ENCODE measurements around the gene LEMD1.
"Not testable (repeated sequence)": the region's sequence is repeated elsewhere in the genome, so short reads cannot be mapped to it uniquely, and the experiment has no call there.

Gene LEMD1

DNA sequence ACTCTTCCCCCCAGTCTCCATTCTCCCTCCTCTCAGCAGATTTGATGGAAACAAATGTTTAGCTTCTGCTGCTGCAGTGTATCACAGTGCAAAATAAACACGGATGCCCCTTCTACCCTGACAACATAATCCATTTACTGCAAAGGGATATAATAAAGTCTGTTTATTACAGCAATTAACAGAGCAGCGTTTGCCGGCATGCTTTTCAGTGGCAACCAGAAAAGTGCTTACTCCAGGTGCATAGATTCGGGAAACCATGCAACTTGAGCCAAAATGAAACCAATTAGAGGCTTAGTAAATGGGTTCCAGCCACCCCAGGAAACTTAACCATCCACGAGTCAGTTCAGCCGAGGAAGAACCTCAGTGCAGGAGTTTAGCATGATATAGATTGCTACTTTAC is 12.9 kb upstream of the LEMD1 start:
- TF ChIP-seq EZH2phosphoT487 (IDR thresholded peaks at IDR 0.05; ENCODE audit: low read length) (no peak), EZH2 (optimal IDR thresholded peaks at IDR 0.05; ENCODE audit: low read depth, low read length) (no peak)
- TF ChIP-seq, protein P1, sequence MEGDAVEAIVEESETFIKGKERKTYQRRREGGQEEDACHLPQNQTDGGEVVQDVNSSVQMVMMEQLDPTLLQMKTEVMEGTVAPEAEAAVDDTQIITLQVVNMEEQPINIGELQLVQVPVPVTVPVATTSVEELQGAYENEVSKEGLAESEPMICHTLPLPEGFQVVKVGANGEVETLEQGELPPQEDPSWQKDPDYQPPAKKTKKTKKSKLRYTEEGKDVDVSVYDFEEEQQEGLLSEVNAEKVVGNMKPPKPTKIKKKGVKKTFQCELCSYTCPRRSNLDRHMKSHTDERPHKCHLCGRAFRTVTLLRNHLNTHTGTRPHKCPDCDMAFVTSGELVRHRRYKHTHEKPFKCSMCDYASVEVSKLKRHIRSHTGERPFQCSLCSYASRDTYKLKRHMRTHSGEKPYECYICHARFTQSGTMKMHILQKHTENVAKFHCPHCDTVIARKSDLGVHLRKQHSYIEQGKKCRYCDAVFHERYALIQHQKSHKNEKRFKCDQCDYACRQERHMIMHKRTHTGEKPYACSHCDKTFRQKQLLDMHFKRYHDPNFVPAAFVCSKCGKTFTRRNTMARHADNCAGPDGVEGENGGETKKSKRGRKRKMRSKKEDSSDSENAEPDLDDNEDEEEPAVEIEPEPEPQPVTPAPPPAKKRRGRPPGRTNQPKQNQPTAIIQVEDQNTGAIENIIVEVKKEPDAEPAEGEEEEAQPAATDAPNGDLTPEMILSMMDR (IDR thresholded peaks at IDR 0.05; ENCODE audit: low read length): no peak
- Histone ChIP-seq H3K79me2 (ENCODE audit: low read length) (no peaks in the 10 kb centered on the region), H3K36me3 (replicated peaks; ENCODE audit: insufficient read depth, low read length) (no peaks in the 10 kb centered on the region), H3K4me1 (ENCODE audit: low read length) (peaks cover 32% of the 10 kb centered on the region), H3K27ac (ENCODE audit: low read length) (no peak overlapping the region), H2AFZ (ENCODE audit: low read length) (peak overlapping the region; percentile 23; the same call in 1 of the 2 replicates), H3F3A (ENCODE audit: insufficient read depth, low read length) (peaks cover 2% of the 10 kb centered on the region; the same call in 1 of the 2 replicates), H3K27me3 (replicated peaks; ENCODE audit: insufficient read depth, low read length) (no peaks in the 10 kb centered on the region), H4K20me1 (ENCODE audit: insufficient read depth, low read length) (no peaks in the 10 kb centered on the region), H3K9ac (ENCODE audit: low read length) (no peak overlapping the region), H3K4me2 (ENCODE audit: low read depth, low read length) (peak overlapping the region; percentile 54), H3K4me3 (ENCODE audit: low read length) (0 out of 2 replicates have a peak overlapping the region, but pooled peaks have one; percentile 0), H3K9me3 (replicated peaks; ENCODE audit: insufficient read depth, low read length) (no peaks in the 10 kb centered on the region), H3K9me2 (replicated peaks; ENCODE audit: insufficient read depth, low read length) (no peaks in the 10 kb centered on the region)
- peak; percentile 68 for DNase-seq

DNA sequence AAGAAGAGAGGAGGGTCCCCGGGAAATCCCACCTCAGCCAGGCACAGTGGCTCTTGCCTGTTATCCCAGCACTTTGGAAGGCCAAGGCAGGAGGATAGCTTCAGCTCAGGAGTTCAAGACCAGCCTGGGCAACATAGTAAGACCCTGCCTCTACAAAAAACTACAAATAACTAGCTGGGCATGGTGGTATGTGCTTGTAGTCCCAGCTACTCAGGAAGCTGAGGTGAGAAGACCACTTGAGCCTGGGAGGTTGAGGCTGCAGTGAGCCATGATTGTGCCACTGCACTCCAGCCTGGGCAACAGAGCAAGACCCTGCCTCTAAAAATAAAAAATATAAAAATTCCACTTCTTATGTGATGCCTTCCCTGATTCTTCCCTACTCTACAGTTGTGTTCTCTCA is 10.8 kb upstream of the LEMD1 start:
- not testable (repeated sequence) for H3K27me3 ChIP-seq (replicated peaks; ENCODE audit: insufficient read depth, low read length); H3F3A ChIP-seq (ENCODE audit: insufficient read depth, low read length); H3K9me3 ChIP-seq (replicated peaks; ENCODE audit: insufficient read depth, low read length); H3K4me2 ChIP-seq (ENCODE audit: low read depth, low read length); H3K27ac ChIP-seq (ENCODE audit: low read length); H3K9ac ChIP-seq (ENCODE audit: low read length); H3K36me3 ChIP-seq (replicated peaks; ENCODE audit: insufficient read depth, low read length); DNase-seq; H2AFZ ChIP-seq (ENCODE audit: low read length); H3K4me3 ChIP-seq (ENCODE audit: low read length); H3K9me2 ChIP-seq (replicated peaks; ENCODE audit: insufficient read depth, low read length); H3K79me2 ChIP-seq (ENCODE audit: low read length); H4K20me1 ChIP-seq (ENCODE audit: insufficient read depth, low read length)
- peaks cover 23% of the 10 kb centered on the region for H3K4me1 ChIP-seq (ENCODE audit: low read length)

DNA sequence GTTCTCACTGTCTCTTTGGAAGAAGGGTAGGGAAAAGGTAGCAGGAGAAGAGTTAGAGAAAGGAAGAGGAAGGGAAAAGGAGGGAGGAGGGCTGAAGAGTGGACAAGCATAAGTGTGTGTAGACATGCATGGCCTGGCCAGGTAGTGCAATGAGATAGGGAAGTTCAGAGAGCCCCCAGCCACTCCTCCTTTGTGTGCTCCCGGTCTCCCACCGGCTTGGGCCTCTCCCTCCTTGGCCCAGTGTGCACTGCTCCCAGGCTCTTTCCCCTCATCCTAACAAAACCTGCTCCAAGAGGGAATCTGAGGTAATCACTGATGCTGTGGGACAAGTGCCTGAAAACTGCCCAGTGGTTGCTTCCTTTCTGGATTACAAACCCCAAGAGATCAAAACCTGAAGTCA is 10.3 kb upstream of the LEMD1 start:
- Histone ChIP-seq H3K79me2 (ENCODE audit: low read length) (no peaks in the 10 kb centered on the region), H3K27me3 (replicated peaks; ENCODE audit: insufficient read depth, low read length) (no peaks in the 10 kb centered on the region), H3K36me3 (replicated peaks; ENCODE audit: insufficient read depth, low read length) (no peaks in the 10 kb centered on the region), H3F3A (ENCODE audit: insufficient read depth, low read length) (no peaks in the 10 kb centered on the region; the same call in 1 of the 2 replicates), H3K9me2 (replicated peaks; ENCODE audit: insufficient read depth, low read length) (no peaks in the 10 kb centered on the region), H3K9me3 (replicated peaks; ENCODE audit: insufficient read depth, low read length) (no peaks in the 10 kb centered on the region), H3K4me2 (ENCODE audit: low read depth, low read length) (no peak overlapping the region), H2AFZ (ENCODE audit: low read length) (no peak overlapping the region), H3K27ac (ENCODE audit: low read length) (no peak overlapping the region), H3K4me3 (ENCODE audit: low read length) (no peak overlapping the region), H3K4me1 (ENCODE audit: low read length) (peaks cover 23% of the 10 kb centered on the region), H3K9ac (ENCODE audit: low read length) (no peak overlapping the region), H4K20me1 (ENCODE audit: insufficient read depth, low read length) (no peaks in the 10 kb centered on the region)
- TF ChIP-seq EZH2phosphoT487 (IDR thresholded peaks at IDR 0.05; ENCODE audit: low read length): no peak
- TF ChIP-seq, protein P1 (IDR thresholded peaks at IDR 0.05; ENCODE audit: low read length): no peak
- TF ChIP-seq EZH2 (optimal IDR thresholded peaks at IDR 0.05; ENCODE audit: low read depth, low read length): no peak
- DNase-seq: no peak

DNA sequence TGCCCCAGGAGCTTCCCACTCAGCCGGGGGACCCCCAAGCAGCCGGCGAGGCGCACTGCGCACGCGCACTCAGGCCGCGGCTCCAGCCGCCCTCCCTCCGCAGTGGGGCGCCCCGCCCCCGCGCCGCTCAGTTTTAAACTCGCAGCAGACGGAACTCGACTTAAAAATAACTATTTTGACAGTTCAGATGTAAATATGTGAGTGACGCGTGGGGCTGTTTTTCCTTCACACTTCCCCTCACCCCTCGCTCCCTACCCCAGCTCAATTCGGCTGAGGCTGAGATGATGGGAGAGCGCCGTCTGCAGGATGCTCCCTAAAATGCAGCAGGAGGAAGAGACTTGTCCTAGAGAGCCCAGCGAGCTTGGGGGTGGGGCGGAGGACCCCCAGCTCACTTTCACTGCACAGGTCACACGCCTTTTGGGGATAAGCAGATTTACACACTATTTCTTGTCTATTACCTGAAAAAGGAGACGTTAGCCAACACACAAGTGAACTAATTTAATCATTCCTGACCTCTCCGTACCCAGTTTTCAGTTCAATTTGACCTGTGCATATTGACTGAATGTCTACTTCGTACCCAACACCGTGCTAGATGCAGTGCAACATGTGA is 8.9 kb upstream of the LEMD1 start:
- Histone ChIP-seq H3K4me1 (ENCODE audit: low read length) (peaks cover 22% of the 10 kb centered on the region), H3F3A (ENCODE audit: insufficient read depth, low read length) (no peaks in the 10 kb centered on the region; the same call in 1 of the 2 replicates), H3K9me3 (replicated peaks; ENCODE audit: insufficient read depth, low read length) (no peaks in the 10 kb centered on the region), H3K4me3 (ENCODE audit: low read length) (peak overlapping the region; percentile 64), H3K4me2 (ENCODE audit: low read depth, low read length) (peak overlapping the region; percentile 86), H3K36me3 (replicated peaks; ENCODE audit: insufficient read depth, low read length) (no peaks in the 10 kb centered on the region), H3K9ac (ENCODE audit: low read length) (peak overlapping the region; percentile 31; the same call in 1 of the 2 replicates), H4K20me1 (ENCODE audit: insufficient read depth, low read length) (no peaks in the 10 kb centered on the region), H2AFZ (ENCODE audit: low read length) (peak overlapping the region; percentile 94), H3K79me2 (ENCODE audit: low read length) (no peaks in the 10 kb centered on the region), H3K27ac (ENCODE audit: low read length) (no peak overlapping the region), H3K9me2 (replicated peaks; ENCODE audit: insufficient read depth, low read length) (no peaks in the 10 kb centered on the region), H3K27me3 (replicated peaks; ENCODE audit: insufficient read depth, low read length) (no peaks in the 10 kb centered on the region)
- DNase-seq: peak; percentile 70
- no peak for TF ChIP-seq EZH2phosphoT487 (IDR thresholded peaks at IDR 0.05; ENCODE audit: low read length)
- TF ChIP-seq, protein P1 (IDR thresholded peaks at IDR 0.05; ENCODE audit: low read length): peak; percentile 99
